HG03064 (cell line): ENCODE data around the gene NDUFA7.
"Not testable (repeated sequence)": the region's sequence is repeated elsewhere in the genome, so short reads cannot be mapped to it uniquely, and the experiment has no call there.

ENCODE experiments used
- ATAC-seq: cut with Tn5 transposase; IDR thresholded peaks from one replicate; pipeline ENCODE4 v1.9.1; 2021; ENCODE audit warnings: low read depth; ENCODE audit not compliant: unreplicated experiment

Gene NDUFA7

GRCh38 chr19:8321067-8321985 is at the start of gene NDUFA7, which contains the start of gene RPS28:
TSS of gene NDUFA7 (minus strand) at chr19:8321375. CDS start at chr19:8321358, 17 bp downstream.
TSS of gene RPS28 (plus strand) at chr19:8321496. CDS start at chr19:8321531, 35 bp downstream.
- peak; percentile 66 for ATAC-seq

- ATAC-seq = no peak
Measured at GRCh38 chr19:8370176-8371010, 49.2 kb upstream of the NDUFA7 start.

- ATAC-seq = no peak
Measured at GRCh38 chr19:8367327-8368001, 46.3 kb upstream of the NDUFA7 start.

DNA sequence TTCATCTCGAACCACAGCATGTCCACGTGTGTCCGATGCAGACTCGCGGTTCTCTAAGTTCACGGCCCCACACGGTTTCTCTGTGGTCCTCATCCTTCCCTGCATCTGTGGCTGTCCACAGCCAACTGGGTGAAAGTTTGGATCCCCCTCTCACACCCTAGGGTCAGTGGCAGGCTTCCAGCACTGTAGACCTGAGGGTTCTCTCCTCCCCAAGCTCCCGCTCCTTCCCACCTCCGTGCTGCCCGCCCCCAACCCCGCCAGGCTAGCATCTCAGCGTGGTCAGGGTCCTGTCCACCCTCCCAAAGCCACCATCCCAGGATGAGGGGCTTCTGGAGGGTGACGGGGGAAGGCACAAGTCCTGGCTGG is 45.8 kb upstream of the NDUFA7 start:
- no peak for ATAC-seq

DNA sequence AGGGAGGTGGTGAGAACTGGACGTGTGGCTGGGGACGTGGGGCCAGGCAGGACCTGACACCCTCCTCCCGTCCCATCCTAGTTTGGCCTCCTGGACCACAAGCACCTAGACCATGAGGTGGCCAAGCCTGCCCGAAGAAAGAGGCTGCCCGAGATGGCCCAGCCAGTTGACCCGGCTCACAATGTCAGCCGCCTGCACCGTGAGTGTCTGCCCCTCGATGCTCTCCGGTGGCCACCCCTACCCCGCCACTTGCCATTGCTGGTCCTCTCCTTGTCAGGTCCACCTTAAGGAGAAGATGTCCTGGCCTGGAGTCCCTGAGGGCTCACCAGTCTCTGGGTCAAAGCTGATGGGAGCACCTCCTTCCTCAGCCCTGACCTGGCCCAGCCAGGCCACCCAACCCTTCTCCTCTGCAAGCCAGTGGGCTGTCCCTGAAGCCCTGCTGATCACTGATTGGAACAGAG is 45.0 kb upstream of the NDUFA7 start:
- no peak for ATAC-seq

- no peak for ATAC-seq
Measured at GRCh38 chr19:8363803-8364771, 42.9 kb upstream of the NDUFA7 start, which contains the start of gene ANGPTL4. TSS of gene ANGPTL4 (plus strand) at chr19:8364155. CDS start at chr19:8364322, 167 bp downstream.

DNA sequence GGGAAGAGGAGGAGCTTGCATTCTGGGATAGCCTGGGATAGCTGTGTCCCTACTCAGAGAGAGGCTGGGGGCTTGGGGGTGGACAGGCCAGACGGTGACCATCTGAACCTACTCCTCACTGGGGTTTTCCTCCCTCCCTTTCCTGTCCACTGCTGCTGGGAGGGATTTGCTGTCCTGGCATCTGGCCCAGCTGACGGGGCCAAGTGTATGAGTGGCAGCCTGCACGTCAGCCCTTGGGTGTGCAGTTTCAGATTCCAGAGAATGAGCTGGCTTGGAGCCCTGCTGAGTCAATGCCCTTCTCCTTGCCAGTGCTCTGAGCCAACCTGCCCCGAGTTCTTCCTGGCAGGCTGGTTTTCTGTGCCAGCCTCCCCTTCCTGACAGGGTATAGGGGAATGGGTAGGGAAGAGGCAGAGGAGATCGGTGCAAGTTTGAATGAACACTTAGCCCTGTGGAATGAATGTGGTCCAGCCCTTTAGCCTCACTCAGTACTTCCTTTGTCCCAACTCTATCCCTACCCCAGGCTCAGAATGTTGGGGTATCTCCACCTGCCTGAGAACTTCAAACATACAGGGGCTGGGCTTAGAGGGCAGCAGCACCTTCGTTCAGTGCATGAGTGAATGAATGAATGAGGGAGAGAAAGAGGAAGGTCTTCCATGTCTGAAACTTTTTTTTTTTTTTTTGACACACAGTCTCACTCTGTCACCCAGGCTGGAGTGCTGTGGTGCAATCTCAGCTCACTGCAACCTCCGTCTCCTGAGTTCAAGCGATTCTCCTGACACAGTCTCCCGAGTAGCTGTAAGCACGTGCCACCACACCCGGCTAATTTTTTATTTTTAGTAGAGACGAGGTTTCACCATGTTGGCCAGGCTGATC is 41.0 kb upstream of the NDUFA7 start:
- ATAC-seq = no peak

DNA sequence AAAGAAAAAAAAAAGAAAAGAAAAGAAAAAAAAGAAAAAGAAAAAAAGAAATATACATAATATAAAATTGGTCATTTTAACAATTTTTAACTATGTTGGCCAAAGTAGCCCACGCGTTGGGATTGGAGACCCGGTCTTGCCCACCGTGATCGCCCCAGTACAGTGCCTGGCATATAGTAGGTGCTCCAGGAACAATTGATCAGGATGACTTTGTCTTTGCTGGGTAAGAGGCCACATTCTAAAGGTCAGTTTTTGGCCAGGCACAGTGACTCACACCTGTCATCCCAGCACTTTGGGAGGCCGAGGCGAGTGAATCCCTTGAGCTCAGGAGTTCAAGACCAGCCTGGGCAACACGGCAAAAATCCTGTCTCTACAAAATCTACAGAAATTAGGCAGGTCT is 39.0 kb upstream of the NDUFA7 start:
- ATAC-seq = no peak

- no peak for ATAC-seq
Measured at GRCh38 chr19:8358948-8359347, 37.8 kb upstream of the NDUFA7 start.

GRCh38 chr19:8357007-8357521 is 35.9 kb upstream of the NDUFA7 start:
- no peak for ATAC-seq

DNA sequence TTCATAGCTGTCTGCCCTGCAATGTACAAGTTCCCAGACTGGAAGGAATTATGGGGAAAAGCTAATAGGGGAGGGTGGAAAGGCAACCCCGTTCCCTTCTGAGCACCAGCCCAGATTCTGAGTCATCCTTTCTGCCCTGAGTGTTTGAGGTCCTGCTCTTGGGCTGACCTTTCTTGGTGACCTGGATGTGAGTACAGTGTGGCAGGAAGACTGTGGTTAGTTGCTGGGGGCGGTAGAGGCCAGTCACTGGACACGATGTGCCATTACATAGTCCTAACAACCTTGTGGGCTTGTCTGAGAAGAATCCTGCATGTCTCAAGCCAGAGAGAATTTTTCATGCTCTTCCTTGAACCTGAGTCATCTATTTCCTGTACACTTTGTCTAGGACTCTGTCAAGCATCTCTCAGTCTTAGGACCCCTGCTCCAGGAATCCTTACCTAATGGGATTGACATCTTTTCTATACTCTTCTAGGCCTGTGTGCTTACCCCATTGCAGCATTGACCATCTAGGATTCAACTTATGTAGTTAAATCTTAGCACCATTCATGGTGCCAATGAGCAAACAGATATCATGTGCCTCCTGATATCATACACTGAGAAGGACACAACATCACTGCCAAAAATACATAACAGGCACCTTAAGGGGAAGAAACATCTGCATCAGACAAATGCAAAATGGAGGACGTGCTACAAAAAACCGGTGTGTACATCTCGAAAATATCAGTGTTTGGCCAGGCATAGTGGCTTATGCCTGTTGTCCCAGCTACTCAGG is 34.6 kb upstream of the NDUFA7 start:
- ATAC-seq = no peak

GRCh38 chr19:8352845-8353244 is 31.7 kb upstream of the NDUFA7 start:
- not testable (repeated sequence) for ATAC-seq

DNA sequence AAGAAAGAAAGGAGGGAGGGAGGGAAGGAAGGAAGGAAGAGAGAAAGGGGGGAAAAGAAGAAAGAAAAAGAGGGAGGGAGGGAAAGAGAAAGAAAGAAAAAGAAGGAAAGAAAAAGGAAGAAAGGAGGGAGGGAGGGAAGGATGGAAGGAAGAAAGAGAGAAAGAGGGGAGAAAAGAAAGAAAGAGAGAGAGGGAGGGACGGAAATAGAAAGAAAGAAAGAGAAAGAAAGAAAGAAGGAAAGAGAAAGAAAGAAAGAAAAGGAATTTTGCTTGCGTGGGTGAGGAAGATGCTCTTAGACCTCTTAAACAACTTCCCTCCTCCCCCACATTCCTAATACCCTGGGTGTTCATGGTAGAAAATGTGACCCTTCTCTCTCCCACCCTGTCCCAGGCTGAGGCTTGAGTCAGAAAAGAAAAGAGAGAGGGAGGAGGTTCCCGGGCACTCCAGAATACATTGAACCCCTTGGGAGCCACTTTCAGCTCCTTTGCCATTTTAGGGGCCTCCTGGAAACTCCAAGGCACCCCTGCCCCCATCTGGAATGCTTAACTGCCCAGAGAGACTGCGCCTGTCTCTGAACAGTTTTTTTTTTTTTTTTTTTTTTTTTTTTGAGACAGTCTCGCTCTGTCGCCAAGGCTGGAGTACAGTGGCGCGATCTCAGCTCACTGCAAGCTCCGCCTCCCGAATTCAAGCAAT is 31.1 kb upstream of the NDUFA7 start:
- ATAC-seq = no peak

GRCh38 chr19:8349629-8350372 is 28.6 kb upstream of the NDUFA7 start:
- ATAC-seq = not testable (repeated sequence)

- ATAC-seq = no peak
Measured at GRCh38 chr19:8343483-8343844, 22.3 kb upstream of the NDUFA7 start.
